Stimulated activated CD8-positive, alpha-beta memory T cell treated with anti-CD3 and anti-CD28 coated beads, Interleukin-12 subunit alpha, Interleukin-12 subunit beta, amount 100 ng/mL, for 4 hours (primary cell): ENCODE data around the gene PRDM5.
"Not testable (repeated sequence)": the region's sequence is repeated elsewhere in the genome, so short reads cannot be mapped to it uniquely, and the experiment has no call there.

ENCODE experiments used
- DNase-seq: peaks from one replicate; pipeline ENCODE4 v3.0.0-alpha.2; 2020; ENCODE audit warnings: low read depth

Gene PRDM5

DNA sequence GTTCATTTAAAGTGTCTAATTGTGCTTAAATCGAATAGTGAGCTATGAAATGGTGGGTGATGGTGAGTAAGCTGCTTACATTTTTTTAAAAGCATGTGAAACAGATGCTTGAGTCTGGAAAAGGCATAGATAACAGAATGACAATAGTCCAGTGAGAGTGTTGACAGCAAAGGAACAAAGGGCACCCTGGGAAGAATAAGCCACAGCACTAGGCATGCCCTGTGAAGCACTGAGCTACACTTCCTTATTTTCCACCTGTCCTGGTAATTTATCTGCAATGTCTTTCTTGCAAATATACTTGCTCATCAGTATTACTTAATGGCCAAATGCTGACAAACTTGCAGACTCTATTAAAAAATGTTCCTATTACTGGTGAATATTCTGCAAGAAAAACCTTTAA is 168.7 kb downstream of the PRDM5 start:
- no peak for DNase-seq

DNA sequence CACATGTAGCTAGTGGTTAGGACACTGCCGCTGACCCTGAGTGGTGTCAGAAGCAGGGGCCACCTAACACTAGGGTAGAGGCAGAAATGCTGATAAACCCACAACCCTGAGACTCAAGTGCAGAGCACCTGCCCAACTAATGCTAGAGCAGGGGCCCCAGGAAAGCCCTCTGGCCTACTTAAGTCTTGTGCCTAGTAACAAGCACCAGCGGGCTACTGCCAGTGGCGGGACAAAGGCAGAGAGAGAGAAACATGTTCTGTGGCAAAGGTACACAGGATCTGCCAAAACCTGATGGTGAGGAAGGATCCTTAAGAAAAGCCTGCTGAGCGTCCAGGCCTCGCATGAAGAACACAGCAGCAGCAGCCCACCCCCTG is 172.4 kb downstream of the PRDM5 start:
- no peak for DNase-seq

DNA sequence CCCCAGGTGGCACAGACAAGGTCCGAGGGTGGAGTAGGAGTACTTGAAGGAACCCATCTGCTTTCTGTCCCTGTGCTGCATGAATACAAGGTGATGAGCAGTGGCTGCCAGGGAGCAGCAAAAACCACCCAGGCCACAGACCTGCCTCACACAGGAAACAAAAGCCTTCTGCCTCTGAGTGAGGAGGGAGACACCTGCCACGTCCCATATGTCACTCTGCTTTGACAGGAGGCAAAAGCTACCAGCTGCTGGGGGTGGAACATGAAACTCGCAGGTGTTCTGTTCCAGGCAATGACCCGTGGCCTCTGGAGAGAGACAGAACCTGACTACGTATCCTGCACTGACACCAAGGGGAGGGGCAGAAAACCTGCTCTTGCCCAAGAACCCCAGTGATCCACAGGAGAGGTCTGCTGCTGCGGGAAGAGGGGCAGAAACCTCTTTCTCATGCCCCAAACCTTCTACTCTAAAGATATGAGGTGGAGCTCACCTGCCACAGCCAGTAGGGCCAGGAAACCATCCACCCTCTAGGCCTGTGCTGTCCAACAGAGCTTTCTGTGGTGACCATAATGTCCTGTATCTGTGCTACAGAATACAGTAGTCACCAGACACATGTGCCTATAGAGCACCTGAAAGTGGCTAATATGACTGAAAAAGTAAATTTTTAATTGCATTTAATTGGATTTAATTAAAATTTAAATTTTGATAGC is 172.9 kb downstream of the PRDM5 start:
- no peak for DNase-seq

DNA sequence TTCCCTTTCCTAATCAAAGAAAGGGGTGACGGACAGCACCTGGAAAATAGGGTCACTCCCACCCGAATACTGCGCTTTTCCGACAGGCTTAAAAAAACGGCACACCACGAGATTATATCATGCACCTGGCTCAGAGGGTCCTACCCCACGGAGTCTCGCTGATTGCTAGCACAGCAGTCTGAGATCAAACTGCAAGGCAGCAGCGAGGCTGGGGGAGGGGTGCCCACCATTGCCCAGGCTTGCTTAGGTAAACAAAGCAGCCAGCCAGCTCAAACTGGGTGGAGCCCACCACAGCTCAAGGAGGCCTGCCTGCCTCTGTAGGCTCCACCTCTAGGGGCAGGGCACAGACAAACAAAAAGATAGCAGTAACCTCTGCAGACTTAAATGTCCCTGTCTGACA is 180.9 kb downstream of the PRDM5 start:
- DNase-seq, result not testable (repeated sequence)

DNA sequence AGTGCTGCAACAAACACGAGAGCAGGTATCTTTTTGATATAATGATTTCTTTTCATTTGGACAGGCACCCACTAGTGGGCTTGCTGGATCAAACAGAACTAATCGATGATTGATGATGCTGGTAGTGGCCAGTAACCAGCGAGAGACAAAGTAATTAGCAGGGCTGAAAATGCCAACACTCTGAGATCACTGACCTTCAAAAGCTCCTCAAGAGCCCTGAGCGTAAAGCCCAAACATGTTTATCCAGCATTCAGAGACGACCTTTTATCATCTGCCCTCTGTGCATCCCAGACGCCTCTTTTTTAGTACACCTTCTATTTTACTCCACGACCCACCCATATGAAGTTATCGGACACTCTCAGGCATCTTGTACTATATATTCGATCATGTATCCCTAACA is 186.2 kb downstream of the PRDM5 start:
- DNase-seq, result no peak

DNA sequence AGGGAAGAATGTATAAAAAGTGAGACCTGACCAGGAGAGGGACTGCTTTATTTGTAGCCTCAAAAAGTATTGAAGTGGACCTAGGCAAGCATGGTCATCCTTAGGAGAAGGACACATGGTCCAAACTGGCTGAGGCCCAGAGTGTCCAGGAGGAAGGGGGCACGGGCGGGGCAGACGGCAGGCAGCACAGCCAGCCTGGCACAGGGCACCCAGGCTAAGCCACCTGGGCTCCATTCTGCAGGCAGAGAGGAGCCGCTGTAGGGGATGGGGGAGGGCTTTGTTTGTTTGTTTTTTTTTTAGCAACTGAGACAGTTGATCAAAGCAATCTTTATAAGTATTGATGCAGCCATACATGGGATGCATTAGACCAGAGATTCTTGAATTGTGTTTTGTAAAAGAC is 188.6 kb downstream of the PRDM5 start:
- no peak for DNase-seq

DNA sequence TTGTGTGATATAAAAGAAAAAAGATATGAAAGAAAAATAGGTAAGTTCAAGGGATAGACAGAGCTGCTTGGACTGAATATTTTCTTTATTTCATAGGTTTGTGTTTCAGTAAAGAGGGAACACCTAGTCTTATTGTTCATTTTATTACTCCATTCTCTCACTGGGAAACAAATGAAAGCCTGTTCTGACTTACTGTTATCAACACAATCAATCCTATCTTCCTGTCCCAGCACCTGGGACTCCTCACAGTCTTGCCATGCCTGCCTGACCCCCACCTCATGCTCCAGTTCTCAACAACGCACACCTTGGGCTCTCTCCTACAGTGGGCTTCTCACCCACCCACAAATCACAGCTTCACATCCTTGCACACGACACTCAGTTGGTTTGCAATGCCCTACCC is 189.5 kb downstream of the PRDM5 start:
- DNase-seq, result no peak

DNA sequence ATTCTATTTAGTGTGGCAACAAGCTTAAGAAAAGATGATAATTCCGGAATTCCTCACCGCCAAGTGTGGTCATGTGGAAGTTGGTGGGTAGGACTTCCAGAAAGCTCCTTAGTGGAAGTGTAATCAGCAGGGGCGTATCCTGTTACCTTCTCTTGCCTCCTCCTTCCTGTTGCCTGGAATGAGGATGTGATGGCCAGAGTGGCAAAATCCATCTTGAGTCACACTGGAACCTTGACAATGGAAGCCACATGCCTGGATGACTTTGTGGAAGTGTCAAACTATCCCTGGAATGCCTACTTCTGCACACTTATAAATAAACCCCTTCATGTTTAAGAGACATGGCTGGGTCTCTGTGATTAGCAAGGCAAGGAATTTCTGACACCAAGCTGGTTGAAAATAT is 191.0 kb downstream of the PRDM5 start:
- DNase-seq, result no peak

DNA sequence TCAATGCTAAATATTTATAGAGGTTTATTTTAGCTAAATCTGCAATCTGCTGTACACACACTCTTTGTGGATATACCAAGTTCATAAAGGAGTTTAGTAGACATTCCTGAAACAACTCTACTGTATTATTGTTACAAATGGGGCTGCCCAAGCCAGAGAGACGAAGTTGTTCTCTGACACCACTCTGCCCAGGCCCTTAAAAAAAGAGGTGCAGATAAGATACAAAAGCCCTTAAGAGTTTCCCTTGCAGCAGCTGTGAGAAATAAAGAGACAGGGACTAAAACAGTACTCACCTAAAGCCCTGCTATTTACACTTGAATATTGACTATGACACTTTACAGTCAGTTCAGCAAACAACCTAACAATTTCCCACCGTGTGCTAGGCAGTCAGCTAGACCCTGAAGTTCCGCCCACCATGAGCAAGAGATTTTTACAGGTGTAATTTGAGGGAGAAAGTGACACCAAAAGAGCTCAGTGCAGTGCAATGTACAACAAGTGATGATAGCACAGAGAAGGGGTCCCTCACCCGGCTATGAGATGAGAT is 191.7 kb downstream of the PRDM5 start:
- no peak for DNase-seq

DNA sequence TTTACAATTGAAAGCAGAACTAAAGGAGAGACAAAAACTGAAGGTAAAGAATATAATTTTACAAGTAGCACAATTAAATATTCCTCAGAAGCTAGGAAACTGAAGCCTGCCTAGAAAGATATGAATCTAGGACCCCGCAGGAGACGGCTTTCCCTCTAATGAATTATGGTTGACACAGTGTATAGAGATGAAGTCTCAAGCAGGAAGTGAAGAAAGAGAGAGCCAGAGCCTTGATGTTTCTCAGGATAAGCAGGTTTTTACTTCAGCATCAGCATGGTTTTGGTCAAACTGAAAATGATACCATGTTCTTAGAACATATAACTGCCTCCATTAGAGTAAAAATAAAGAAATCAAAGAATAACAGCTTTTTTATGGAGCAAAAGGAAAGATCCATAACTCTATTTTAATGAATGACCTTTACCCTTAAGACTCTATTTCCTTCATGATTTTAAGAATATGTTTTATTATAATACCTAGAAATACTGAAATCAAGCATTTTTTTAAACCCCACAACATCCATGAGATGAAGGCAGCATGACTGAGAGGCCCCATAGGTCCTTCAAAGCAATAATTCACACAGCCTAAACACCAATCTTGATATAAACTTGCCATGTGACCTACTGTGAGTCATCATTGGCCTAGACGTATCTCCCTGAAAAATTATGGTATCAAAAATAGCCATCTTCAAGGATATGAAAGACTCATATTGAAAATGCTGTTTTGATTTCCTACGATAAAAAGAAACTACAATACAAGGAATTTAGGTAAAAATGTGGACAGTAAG is 193.4 kb downstream of the PRDM5 start:
- no peak for DNase-seq

DNA sequence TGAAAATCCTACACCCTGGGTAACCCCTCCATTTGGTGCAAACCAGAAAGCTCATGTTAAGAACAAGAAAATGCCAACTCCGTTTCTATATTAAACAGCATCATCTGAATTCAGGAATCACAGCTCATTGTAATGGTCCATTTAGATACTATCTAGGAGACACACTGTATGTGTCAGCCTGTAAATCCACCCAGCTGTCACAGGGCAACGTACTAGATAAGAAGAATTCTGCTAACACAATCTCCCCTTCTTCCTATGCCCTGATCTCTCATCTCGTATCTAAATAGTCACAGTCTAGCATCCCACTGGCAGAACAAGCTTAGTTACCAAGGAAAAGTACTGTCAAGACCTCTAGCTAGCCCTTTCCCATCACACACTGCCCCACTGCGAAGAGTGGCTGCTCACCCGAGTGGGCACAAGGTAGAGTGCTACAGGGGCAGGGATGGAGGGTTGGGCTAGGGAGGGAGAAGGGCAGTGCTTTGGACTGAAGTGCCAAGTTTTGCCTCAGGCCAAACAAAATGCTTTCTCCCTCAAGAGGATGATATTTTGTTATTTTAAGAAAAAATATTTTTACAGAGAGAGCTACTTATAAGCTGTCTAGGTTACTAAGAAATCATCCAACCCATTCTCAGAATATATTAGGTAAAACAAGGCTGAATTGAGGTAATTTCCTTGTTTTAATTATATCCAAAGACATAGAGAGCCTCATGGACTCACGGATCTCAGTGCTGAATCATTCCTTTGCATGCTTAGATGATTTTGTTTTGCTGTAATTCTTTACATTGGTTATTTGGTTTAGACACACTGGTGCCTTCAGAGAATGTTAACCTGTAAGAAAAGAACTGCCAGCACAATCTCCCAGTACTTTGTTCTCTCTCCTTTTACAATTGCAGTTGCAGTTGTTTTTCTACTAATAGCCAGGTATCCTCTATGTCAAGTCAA is 196.6 kb downstream of the PRDM5 start:
- DNase-seq, result no peak

DNA sequence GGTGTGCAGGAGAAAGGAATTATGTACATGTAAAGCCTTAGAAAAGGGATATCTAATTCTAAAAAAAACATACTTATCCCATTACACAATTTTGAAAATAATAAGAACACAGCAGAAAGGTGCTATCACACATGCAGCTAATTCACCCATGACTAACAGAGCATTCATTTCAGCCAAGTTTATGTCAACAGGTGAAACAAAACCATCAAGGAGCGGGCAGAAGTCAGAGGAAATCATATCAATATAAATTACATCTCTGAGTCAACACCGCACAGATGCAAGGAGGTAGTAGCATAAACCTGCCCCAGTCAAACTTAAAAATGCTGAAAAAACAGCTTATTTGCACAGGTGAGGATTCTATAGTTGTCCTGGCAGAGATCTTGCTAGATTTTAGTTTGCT is 197.9 kb downstream of the PRDM5 start:
- DNase-seq, result no peak

DNA sequence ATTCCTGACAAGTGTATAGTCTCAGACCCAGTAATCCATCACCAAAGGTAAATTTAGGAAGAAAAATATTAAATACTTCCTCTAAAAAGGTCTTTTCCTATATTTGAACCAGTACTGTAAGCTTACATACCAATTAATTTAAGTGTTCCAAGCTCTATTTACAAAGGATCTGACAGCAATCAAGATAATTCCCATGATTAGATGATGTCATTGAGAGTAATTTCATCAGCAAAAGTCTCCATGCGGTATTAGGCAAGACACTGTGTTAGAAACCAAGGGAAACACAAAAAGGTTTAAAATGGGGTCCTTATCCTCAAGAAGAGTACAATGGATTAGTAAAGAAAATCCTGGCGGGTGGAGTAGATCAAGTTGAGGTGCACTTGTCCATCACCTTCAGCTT is 198.5 kb downstream of the PRDM5 start:
- no peak for DNase-seq

DNA sequence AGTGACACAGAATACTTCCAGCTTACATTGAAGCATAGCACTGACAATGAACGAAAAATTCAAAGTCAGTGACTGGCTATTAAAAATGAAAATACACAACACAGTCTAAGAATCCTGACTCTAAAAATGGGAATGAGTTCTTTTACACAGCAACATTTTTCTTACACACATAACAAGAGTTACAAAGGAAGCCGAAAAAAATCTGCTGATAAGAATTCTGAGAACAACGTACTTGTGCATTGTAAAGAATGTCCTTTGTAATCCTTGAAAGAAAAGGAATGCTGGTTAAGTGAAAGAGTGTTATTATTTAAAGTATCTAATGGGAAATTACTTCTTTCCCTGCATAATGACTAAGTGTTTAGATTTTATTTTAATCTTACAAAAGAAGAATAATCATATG is 199.4 kb downstream of the PRDM5 start:
- no peak for DNase-seq

DNA sequence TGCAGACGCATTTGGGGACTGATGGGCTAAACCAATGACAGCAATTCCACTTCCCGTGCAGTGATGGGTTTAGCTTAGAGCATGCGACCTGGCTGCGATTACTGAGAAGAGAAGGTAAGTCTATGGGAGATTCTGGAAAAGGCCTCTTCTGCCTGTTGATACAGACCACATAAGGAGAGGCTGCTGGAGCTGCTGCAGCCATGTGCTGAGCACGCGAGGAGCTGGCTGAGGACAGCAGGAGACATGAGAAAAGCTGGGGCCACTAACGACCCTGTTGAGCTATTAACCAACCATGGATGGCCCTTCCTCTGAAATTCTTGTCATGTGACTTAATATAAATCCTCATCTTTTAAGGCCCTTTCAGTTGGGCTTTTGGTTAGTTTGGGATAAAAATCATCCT is 199.9 kb downstream of the PRDM5 start:
- DNase-seq, result no peak

DNA sequence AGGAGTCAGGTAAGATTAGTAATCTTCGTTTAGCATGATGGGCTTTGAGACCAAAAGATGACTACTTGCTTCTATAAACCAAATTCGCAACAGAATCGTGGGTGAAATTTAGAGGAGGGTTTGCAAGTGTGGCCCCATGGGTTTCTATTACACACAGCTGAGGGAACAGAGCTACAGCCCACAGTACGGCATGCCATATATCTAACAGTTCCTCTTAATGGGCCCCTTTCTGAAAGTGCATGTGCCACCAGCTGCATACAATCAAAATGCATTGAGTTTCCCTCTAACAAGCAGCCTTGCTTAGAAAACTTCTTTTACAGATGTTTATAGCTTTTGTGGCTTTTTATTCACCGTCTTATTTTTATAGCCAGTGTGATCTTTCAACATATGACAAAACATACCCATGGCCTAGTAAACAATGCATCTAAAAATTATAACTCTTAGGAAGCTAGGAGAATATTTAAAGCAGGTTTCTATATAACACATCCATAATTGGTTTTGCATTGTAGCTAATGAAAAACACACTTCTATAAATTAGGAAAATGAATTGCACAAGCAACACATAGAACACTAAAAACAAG is 202.1 kb downstream of the PRDM5 start:
- no peak for DNase-seq

DNA sequence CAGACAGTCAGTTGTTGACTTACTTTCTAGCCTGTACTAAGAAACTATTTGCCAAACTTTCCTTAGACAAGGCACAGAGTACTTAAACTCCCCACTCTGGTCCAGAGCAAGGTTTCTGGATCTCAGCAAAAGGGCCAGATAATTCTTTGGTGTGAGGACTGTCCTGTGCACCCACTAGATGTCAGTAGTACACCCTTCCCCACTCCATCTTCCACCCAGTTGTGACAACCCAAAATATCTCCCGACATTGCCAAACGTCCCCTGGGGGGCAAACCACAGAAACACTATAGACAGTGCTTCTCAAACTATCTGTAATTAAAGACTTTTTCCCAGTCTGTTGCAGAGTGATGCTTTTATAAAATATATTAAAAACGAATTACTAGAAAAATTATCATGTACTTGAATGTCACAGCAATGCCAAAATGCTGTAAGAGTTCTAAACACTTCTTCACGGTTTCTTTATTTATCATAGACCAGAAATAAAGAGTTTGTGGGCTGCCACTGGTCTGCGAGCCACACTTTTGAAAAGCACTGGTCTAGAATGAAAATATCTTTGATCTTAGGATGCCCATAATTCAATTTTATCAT is 203.5 kb downstream of the PRDM5 start:
- no peak for DNase-seq

DNA sequence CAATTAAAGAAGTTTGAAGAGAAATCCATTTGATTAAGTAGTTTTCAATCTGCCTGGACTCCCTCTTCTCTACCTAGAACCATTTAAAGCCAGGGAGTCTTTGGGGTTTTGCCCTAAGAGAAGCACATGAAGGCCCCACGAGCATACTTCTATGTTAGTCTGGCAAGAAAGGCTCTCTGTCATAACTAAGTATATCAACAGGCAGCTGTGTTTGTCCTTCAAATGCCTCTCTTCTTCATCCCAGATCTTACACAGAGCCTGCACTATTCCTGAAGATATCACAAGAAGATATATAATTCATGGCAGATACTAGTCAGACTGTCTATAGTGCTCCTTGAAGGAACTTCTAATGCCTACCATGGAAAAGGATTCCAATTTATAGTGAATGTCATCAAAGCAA is 206.2 kb downstream of the PRDM5 start:
- no peak for DNase-seq

DNA sequence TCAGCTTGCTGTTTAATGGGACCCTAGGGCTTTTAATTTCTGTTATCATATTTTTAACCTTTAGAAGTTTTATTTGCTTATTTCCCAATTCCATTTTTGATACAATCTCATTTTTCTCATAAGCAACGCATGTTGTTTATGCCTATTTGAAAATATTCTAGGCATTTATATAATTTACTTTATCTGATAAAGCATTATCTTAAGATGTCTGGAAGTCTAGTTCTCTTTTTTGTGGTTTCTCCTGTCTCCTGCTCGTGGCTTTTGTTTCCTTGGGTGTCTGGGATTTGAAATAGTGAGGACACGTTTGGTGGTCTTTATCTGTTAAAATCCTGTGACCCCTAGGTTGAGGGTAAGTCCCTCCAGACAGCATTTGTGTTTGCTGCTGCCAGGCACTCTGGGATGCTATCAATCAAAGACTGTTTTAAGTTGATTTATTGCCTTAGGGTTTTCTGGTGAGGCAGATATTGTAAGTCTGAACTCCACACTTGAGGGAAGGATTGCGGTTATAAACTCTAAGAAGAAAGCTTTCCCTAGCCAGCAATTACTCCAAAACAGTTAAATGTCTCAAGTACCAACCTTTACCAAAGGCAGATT is 208.0 kb downstream of the PRDM5 start:
- no peak for DNase-seq

DNA sequence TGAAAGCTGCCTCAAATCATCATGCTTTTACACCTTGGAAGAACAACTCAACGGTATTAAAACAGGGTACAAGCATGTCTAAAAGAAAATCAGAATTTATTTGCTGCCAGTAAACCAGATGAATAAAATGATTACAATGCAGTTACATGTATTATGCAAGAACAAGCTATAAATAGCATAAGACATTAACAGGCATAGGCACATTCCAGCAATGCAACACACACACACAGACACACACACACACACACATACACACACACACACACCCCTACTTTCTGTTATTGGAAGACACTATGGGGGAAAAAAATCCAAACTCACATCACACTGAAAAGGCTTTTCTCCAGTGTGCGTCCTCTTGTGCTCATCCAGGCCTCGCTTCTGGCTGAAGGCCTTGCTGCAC is 212.5 kb downstream of the PRDM5 start:
- DNase-seq, result no peak

DNA sequence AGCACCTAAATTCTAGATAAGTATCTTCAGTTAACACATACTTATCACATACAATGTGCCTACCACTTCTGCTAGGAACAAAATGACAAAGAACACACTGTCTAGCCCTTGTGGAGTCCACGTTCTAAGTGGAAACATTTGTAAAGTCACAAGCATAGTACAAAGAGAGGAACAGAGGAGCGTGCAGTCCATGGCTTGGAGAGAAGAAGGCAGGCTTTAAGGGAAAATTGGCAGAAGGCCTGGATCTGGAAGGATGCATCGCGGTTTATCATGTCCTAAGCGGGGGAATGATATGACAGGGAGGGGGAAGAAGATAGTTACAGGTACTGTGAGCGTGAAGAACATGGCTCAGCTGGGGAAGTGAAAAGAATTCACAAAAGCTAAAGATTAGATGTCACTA is 218.0 kb downstream of the PRDM5 start:
- DNase-seq, result no peak
